Activated CD4-positive, alpha-beta T cell treated with anti-CD3 and anti-CD28 coated beads, Interleukin-2, amount 10 ng/mL, durations not matched to agents 24 days and 14 days (primary cell): ENCODE measurements around the gene PNPO. TPM values are rescaled to one million over a fixed set of nuclear protein-coding genes. Genes with fewer than 3 reads are reported as not detected.

Source experiments
- DNase-seq: peaks from one replicate; pipeline ENCODE4 v3.0.0; 2022
- H3K27ac Mint-ChIP-seq: one replicate; pipeline ENCODE4 v1.8.0; 2022; ENCODE audit warnings: mild to moderate bottlenecking, mixed read lengths
- H3K27me3 Mint-ChIP-seq: one replicate; pipeline ENCODE4 v1.8.0; 2022; ENCODE audit warnings: mixed read lengths
- H3K36me3 Mint-ChIP-seq: one replicate; pipeline ENCODE4 v1.8.0; 2022; ENCODE audit warnings: low read depth, mild to moderate bottlenecking, mixed read lengths
- H3K4me1 Mint-ChIP-seq: one replicate; pipeline ENCODE4 v1.8.0; 2021; ENCODE audit warnings: mixed read lengths
- H3K4me3 Mint-ChIP-seq: one replicate; pipeline ENCODE4 v1.8.0; 2022; ENCODE audit warnings: mild to moderate bottlenecking, moderate library complexity, mixed read lengths
- H3K9me3 Mint-ChIP-seq: one replicate; pipeline ENCODE4 v1.8.0; 2021; ENCODE audit warnings: mixed read lengths
- intact Hi-C: fragments of 100-400 bp; cut with micrococcal nuclease; formaldehyde crosslinking; loops from one replicate; pipeline ENCODE4 v1.15.1; 2023
- total RNA-seq: library from RNA; stranded (reverse); gene quantifications from 2 replicates; pipeline ENCODE4 v1.2.3, GENCODE V29; 2022

Gene PNPO
- total RNA-seq, 1 donor from 2014 or later = 61.5 TPM

DNA sequence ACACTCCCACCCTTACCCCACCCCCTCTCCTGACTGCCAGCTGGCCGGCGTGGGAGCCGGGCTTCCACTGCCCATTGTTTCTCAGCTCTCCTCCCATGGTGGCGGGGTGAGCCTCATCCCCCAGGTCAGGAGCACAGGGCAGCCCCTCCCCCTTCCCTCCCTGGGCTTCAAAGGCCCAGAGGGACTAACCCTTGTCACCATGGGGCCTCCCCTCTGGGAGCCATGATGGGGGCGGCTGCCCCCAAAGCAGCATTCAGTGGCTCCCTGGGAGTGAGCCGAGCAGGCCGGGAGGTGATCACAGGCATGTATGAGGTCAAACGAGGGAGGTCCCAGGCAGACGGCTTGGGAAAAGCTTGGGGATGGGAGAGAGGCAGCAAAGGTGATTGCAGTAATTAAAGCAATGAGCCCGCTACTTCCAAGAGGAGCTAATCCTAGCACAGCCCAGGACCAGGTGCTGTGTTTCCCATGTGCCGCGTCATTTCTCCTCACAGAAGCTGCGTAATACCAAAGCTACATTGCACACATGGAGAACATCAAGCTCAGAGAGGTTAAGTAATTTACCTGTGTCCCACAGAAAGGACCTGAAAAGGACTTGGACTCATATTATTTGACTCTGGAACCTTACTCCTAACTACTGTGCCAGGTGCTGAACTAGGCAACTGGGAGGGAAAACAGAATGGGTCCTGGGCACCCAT, 54.0 kb downstream of the PNPO start:
- no peak for DNase-seq
- H3K27ac Mint-ChIP-seq = no peak overlapping the region
- intact Hi-C loops = no loop called here
- no peaks in the 10 kb centered on the region for H3K4me1 Mint-ChIP-seq
- H3K36me3 Mint-ChIP-seq = no peaks in the 10 kb centered on the region
- no peaks in the 10 kb centered on the region for H3K9me3 Mint-ChIP-seq
- H3K27me3 Mint-ChIP-seq = peaks cover 11% of the 10 kb centered on the region
- no peak overlapping the region for H3K4me3 Mint-ChIP-seq

DNA sequence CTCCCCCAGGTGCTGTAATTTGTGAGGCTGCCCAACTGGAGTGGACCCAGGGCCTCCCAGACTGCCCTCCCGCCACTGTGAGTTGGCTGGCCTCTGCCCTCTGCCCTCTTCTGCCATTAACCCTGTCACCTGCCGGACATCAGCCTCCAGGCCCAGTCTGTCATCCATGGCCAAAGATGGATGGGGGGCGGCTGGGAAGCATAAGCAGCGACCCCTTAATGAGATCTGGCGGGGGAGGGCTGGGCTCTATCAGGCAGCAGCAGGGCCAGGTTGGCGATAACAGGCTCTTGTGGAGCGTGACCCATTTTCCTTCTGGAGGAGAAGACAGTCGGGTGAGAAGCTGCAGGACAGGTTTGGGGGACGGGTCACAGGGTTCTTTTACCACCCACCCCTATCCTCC, 54.8 kb downstream of the PNPO start:
- H3K36me3 Mint-ChIP-seq = no peaks in the 10 kb centered on the region
- H3K9me3 Mint-ChIP-seq = no peaks in the 10 kb centered on the region
- DNase-seq = no peak
- H3K27me3 Mint-ChIP-seq = peaks cover 11% of the 10 kb centered on the region
- no peak overlapping the region for H3K27ac Mint-ChIP-seq
- intact Hi-C loops = no loop called here
- no peaks in the 10 kb centered on the region for H3K4me1 Mint-ChIP-seq
- H3K4me3 Mint-ChIP-seq = no peak overlapping the region

DNA sequence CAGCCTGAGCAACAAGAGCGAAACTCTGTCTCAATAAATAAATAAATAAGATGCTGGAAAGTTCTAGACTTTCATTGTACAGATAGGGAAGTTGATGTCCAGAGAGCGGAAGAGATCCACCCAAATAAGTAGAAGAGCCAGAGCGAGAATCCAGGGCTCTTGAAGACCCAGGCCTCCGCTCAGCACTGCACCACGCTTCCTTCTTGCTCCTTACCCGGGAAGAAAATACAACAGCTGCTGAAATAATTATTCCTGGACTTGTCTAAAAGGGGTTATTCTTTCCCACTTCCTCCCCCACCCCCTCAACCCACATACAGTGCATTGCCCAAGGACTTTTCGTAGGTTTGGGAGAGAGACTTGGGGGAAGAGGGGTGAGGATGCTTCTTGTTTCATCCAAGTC, 56.2 kb downstream of the PNPO start:
- no peak overlapping the region for H3K4me3 Mint-ChIP-seq
- H3K4me1 Mint-ChIP-seq = peaks cover 5% of the 10 kb centered on the region
- no peak overlapping the region for H3K27ac Mint-ChIP-seq
- no peaks in the 10 kb centered on the region for H3K9me3 Mint-ChIP-seq
- H3K27me3 Mint-ChIP-seq = peaks cover 11% of the 10 kb centered on the region
- no peak for DNase-seq
- intact Hi-C loops = no loop called here
- H3K36me3 Mint-ChIP-seq = no peaks in the 10 kb centered on the region

DNA sequence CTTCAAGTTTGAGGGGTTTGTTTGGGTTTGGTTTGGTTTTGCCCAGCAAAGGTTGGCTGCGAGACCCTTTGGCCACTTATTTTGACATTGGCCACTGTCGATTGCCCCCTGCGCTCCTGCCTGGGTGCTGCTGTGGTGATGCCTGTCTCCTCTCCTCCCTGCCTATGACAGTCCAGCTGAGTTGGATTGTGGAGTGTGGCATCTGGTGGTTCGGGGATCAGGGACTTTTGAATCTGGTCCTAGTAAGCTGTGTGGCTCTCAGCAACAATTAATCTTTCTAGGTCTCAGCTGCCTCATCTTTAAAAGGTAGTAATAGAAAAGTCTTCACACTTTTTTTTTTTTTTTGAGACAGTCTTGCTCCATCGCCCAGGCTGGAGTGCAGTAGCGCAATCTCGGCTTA, 56.7 kb downstream of the PNPO start:
- Mint-ChIP-seq H3K4me1 (peaks cover 10% of the 10 kb centered on the region), H3K36me3 (no peaks in the 10 kb centered on the region), H3K4me3 (no peak overlapping the region), H3K27me3 (peaks cover 11% of the 10 kb centered on the region), H3K27ac (no peak overlapping the region), H3K9me3 (no peaks in the 10 kb centered on the region)
- no peak for DNase-seq
- intact Hi-C loops = no loop called here

Other genes with a start within 250 kb of the PNPO start
- gene TBKBP1, start 247.4 kb upstream of the PNPO start, total RNA-seq = 9.3 and 10.9 TPM in 2 replicates
- 63.0 and 66.4 TPM in 2 replicates for gene TBX21, start 208.3 kb upstream of the PNPO start, total RNA-seq
- gene OSBPL7, start 119.8 kb upstream of the PNPO start, total RNA-seq = 18.1 and 18.4 TPM in 2 replicates
- 55.0 and 58.3 TPM in 2 replicates for gene MRPL10, start 110.0 kb upstream of the PNPO start, total RNA-seq
- 0.33 and 0.44 TPM in 2 replicates for gene LRRC46, start 109.9 kb upstream of the PNPO start, total RNA-seq
- 24.3 and 24.8 TPM in 2 replicates for gene SCRN2, start 100.3 kb upstream of the PNPO start, total RNA-seq
- 0.05 TPM in 2 replicates for gene SP6, start 90.4 kb upstream of the PNPO start, total RNA-seq
- gene SP2, start 45.3 kb upstream of the PNPO start, total RNA-seq = 18.3 and 21.7 TPM in 2 replicates
- gene PRR15L, start 16.3 kb downstream of the PNPO start, total RNA-seq = not detected in 2 replicates
- 192 and 202 TPM in 2 replicates for gene CDK5RAP3, start 29.5 kb downstream of the PNPO start, total RNA-seq
- gene COPZ2, start 96.2 kb downstream of the PNPO start, total RNA-seq = 4.4 and 4.5 TPM in 2 replicates
- 85.2 and 93.1 TPM in 2 replicates for gene NFE2L1, start 106.8 kb downstream of the PNPO start, total RNA-seq
- gene CBX1, start 159.9 kb downstream of the PNPO start, total RNA-seq = 61.3 and 64.6 TPM in 2 replicates
- 33.3 and 34.9 TPM in 2 replicates for gene SNX11, start 166.2 kb downstream of the PNPO start, total RNA-seq